Ramos (cell line): ENCODE results near the gene BBS9.
"Not testable (repeated sequence)": the region's sequence is repeated elsewhere in the genome, so short reads cannot be mapped to it uniquely, and the experiment has no call there.

Experiments
- in situ Hi-C: fragments of 300-500 bp; cut with MboI; formaldehyde crosslinking; loops from one replicate; pipeline ENCODE4 v1.14.3; 2022; ENCODE audit warnings: low sequenced_read_pairs; ENCODE audit not compliant: unreplicated experiment

Gene BBS9

GRCh38 chr7:33258491-33258951, 129.2 kb downstream of the BBS9 start:
- in situ Hi-C loops = no loop called here

DNA sequence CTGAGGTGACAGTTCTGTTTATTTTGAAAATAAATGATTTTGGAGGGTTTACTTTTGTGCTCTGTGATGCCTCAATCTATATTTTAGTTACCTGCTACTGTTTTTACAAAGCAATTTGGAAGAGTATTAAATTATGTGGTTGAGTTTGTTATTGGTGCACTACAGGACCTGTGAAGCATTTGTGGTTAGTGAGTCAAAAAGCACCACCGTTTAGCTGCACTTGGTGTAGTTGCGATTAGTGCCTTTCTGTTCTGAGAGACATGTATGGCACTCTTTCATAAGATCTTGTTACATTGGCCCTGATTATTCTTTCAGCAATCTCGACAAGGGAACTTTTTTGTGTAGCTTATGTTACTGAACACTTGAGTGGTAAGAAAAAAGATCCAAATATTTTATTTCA, 132.2 kb downstream of the BBS9 start:
- in situ Hi-C loops = no loop called here

GRCh38 chr7:33262476-33262875, 133.1 kb downstream of the BBS9 start:
- in situ Hi-C loops = no loop called here

GRCh38 chr7:33271839-33272371, 142.5 kb downstream of the BBS9 start:
- in situ Hi-C loops = not testable (repeated sequence)

GRCh38 chr7:33273356-33273755, 144.0 kb downstream of the BBS9 start:
- in situ Hi-C loops = no loop called here

GRCh38 chr7:33276325-33276724, 147.0 kb downstream of the BBS9 start:
- in situ Hi-C loops = no loop called here

- in situ Hi-C loops = no loop called here
These were observed 147.4 kb downstream of the BBS9 start for GRCh38 chr7:33276729-33277128.

DNA sequence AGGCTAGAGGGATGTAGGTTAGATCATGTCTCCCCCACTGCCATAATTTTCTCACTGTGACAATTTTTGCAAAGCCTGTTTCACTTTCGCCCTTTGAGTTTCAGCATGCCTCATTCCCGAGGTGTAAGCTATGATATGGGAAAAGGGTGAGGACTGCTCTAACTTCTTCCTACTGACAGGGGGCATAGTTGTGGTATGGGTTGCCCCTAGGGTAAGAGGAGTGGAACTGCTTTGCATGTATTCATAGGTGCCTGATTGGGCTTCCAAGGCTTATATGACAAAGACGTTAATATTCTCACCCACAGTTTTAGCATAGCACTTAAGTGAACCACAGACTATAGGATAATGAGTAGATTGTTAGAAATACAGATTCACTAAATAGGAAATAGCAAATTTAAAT, 148.7 kb downstream of the BBS9 start:
- in situ Hi-C loops = no loop called here

- in situ Hi-C loops = no loop called here
These were observed 157.1 kb downstream of the BBS9 start for GRCh38 chr7:33286501-33286900.

GRCh38 chr7:33287738-33288137, 158.4 kb downstream of the BBS9 start:
- in situ Hi-C loops = no loop called here

DNA sequence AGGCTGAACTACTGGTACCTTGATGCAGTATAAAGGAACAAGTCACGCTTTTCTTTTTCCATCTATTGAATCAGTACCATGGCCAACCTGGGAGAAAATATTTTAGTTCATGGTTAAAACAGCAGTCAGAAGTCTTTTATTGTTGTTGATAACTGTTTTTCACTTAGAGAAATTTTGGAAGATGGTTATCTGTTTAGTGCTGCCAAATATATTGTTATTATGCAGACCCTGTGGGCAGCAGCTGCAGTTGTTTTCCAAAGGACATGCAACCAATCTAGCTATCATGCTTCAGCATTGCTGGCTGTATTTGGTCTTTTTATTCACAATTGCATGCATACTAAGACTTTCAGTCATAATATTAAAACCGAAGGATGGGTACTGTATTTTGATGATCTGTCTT, 169.5 kb downstream of the BBS9 start:
- in situ Hi-C loops = no loop called here

GRCh38 chr7:33299425-33299824, 170.1 kb downstream of the BBS9 start:
- in situ Hi-C loops = no loop called here

DNA sequence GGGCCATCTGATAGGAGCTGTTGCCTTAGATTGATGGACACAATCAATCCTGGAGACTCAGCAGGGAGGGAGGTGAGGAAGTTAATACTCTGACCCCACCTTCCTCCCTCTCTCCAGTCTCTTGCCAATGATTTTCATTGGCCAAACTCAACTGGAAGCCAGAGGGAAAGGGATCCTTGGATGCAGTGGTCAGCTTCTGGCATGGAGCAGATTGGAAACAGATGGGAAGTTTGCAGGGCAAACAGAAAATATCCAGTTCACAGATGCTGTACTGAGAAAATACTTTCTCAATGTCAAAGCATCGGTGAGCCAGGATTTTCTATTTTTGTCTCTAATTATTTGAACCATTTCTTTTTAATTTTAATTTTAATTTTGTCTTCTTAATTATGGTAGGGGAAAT, 170.8 kb downstream of the BBS9 start:
- in situ Hi-C loops = no loop called here

DNA sequence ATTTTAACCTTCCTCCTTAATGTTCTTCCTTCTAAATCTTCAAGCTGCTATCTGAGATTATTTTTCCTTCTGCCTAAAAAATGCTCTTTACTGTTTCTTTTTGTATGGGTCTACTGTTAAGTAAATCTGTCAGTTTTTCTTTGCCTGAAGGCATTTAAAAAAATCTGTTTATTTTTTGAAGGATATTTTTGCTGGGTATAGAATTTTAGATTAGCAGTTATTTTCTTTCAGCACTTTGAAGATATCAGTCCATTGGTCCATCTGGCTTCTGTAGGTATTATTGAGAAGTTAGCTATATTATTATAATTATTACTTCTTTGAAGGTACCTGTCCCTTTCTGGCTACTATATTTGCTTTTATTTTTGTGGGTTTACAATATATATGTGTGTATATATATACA, 171.4 kb downstream of the BBS9 start:
- in situ Hi-C loops = no loop called here

GRCh38 chr7:33303978-33304557, 174.7 kb downstream of the BBS9 start:
- in situ Hi-C loops = not testable (repeated sequence)

GRCh38 chr7:33307205-33307604, 177.8 kb downstream of the BBS9 start:
- in situ Hi-C loops = no loop called here

GRCh38 chr7:33310546-33310945, 181.2 kb downstream of the BBS9 start:
- in situ Hi-C loops = no loop called here

DNA sequence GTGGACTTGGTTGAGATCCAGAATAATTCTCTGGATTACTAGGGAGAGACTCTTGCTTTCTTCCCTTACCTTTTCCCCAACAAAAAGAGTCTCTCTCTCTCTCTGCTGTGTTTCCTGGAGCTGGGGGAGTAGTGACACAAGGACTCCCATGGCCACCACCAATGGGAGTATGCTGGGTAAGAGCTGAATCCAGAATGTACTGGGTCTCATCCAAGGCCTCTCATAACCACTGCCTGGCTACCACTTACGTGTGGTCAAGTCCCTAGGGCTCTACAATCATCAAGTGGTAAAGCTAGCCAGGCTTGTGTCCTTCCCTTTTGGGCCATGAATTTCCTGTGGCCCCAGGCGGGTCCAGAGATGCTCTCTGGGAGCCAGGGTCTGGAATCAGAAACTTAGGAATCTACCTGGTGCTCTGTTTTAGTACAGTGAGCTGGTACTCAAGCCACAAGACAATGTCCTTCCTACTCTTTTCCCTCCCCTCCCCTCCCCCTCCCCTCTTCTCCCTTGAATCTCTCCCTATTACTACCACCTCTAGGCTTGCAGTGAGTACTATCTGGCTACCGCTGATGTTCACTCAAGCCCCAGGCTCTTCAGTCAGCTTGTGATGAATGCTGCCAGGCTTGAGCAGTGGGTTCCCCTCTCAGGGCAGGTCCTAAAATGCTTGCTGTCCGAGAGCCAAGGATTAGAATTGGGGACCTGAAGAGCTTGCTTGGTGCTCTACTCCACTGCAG, 196.6 kb downstream of the BBS9 start:
- in situ Hi-C loops = no loop called here

DNA sequence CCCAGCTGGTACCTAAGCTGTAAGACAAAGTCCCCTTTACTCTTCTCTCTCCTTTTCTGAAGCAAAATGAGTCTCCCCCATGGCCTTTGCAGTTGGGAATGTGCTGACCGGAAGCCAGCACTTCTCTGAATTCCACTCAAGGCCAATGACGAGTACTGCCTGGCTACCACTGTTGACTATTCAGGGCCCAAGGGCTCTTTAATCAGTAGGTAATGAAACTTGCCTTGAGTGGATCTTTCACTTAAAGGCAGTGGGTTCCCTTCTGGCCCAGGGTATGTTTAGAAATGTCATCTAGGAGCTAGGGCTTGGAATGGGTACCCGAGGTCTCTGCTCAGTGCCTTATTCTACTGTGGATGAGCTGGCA, 197.1 kb downstream of the BBS9 start:
- in situ Hi-C loops = no loop called here

- in situ Hi-C loops = no loop called here
These were observed 198.1 kb downstream of the BBS9 start for GRCh38 chr7:33327427-33327826.

DNA sequence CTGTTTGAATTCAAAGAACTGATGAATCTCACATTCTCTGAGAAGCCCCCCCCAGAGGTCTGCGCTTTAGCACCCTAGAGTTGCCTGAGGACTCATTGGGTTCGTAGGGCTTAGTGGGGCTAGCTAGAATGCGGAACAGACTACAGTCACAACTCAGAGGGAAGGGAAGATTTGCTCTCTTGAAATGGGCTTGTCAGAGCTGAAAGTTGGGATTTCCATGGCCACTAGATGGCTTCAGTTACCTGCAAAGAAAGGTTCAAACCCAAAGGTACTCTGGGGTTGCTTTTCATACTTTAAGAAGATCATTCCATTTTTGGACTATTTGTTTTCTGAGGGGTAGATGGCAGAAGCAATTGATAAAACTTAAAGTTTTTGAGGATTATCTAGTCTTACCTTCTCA, 205.0 kb downstream of the BBS9 start:
- in situ Hi-C loops = no loop called here

GRCh38 chr7:33336820-33337219, 207.5 kb downstream of the BBS9 start:
- in situ Hi-C loops = no loop called here
